ENCODE measurements around the gene APOB.
"Not testable (repeated sequence)": the region's sequence is repeated elsewhere in the genome, so short reads cannot be mapped to it uniquely, and the experiment has no call there.

The APOB gene

GRCh38 chr2:21035282-21035973 lies 8.4 kb downstream of the APOB start:
- Histone ChIP-seq H4K20me1 (no peaks in the 10 kb centered on the region), H3K4me3 (no peak overlapping the region), H3K36me3 (no peaks in the 10 kb centered on the region), H3K4me2 (no peak overlapping the region), H3K9me3 (replicated peaks in 1 of 11) (no peaks in the 10 kb centered on the region), H3K27me3 (no peaks in the 10 kb centered on the region), H3K9ac (no peak overlapping the region), H3K4me1 (no peaks in the 10 kb centered on the region), H3K27ac (no peak overlapping the region)
- no peak for TF ChIP-seq Cebpa-rat (IDR thresholded peaks at IDR 0.05)

DNA sequence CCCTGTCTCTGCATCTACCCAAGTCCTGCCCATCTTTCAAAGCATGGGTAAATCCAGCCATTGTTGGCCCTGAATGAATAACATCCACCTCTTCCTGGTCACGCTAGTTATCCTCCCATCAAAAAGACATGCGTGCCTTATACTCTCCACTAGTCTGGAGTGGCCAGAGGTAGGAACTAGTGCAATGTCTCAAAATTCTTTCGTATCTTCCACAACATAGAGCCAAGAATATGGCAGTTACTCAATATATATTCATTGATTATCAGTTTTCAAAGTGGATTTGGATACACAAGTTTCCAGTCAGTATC lies 8.9 kb downstream of the APOB start:
- Histone ChIP-seq H3K4me3 (no peak overlapping the region), H3K4me1 (no peaks in the 10 kb centered on the region), H4K20me1 (no peaks in the 10 kb centered on the region), H3K27ac (no peak overlapping the region), H3K9me3 (replicated peaks in 1 of 11) (no peaks in the 10 kb centered on the region), H3K4me2 (no peak overlapping the region), H3K36me3 (no peaks in the 10 kb centered on the region), H3K27me3 (no peaks in the 10 kb centered on the region), H3K9ac (no peak overlapping the region)
- no peak for TF ChIP-seq Cebpa-rat (IDR thresholded peaks at IDR 0.05)

DNA sequence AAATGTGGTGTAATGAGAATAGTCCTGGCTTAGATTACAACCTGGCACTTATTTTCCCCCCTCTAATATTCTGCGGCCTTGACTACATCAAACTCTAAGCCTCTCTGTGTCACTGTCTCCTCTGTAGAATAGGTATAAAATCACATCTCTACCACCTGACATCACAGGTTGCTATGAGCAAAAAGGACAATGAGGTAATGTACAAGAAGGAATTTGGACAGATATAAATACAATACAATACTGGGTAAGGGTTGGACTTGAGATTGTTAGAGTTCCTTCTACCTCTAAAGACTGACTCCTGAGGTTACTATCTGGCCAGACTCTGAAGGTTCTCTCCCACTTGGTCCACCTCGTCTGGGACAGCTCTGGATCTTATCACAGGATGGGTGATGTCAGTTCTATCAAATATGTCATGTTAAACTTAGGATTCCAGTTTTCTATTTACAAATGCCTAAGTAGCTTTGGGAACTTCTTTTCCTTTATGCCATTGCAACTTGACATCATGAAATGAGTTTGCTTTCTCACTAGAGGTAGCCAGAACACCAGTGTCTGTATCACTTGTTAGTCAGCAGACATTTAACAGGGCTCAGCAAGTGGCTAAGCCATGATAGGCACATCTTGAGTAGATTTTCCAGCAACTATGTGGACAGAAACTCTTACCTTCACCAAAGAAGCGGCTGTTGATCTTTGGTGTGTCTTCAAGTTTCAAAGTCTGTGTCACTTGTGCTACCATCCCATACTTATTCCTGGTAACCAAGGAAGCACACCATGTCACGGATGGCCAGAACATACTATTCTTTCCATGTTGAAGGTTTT lies 9.5 kb downstream of the APOB start:
- H4K20me1 ChIP-seq = no peaks in the 10 kb centered on the region
- no peaks in the 10 kb centered on the region for H3K36me3 ChIP-seq
- no peak overlapping the region for H3K4me3 ChIP-seq
- no peaks in the 10 kb centered on the region for H3K4me1 ChIP-seq
- TF ChIP-seq Cebpa-rat (IDR thresholded peaks at IDR 0.05) = no peak
- no peaks in the 10 kb centered on the region for H3K27me3 ChIP-seq
- H3K9ac ChIP-seq = no peak overlapping the region
- no peak overlapping the region for H3K27ac ChIP-seq
- H3K4me2 ChIP-seq = no peak overlapping the region
- H3K9me3 ChIP-seq (replicated peaks in 1 of 11) = no peaks in the 10 kb centered on the region

GRCh38 chr2:21033237-21034155 lies 10.4 kb downstream of the APOB start:
- H3K36me3 ChIP-seq = no peaks in the 10 kb centered on the region
- no peak overlapping the region for H3K4me2 ChIP-seq
- H3K27ac ChIP-seq = no peak overlapping the region
- no peaks in the 10 kb centered on the region for H3K4me1 ChIP-seq
- no peak overlapping the region for H3K9ac ChIP-seq
- no peak overlapping the region for H3K4me3 ChIP-seq
- no peaks in the 10 kb centered on the region for H4K20me1 ChIP-seq
- no peak for TF ChIP-seq Cebpa-rat (IDR thresholded peaks at IDR 0.05)
- H3K27me3 ChIP-seq = no peaks in the 10 kb centered on the region
- H3K9me3 ChIP-seq (replicated peaks in 1 of 11) = no peaks in the 10 kb centered on the region

- Histone ChIP-seq H3K4me3 (no peak overlapping the region), H3K4me2 (no peak overlapping the region), H3K27me3 (no peaks in the 10 kb centered on the region), H3K4me1 (no peaks in the 10 kb centered on the region), H3K9ac (no peak overlapping the region), H4K20me1 (no peaks in the 10 kb centered on the region), H3K9me3 (replicated peaks in 1 of 11) (no peaks in the 10 kb centered on the region), H3K27ac (no peak overlapping the region), H3K36me3 (no peaks in the 10 kb centered on the region)
- TF ChIP-seq Cebpa-rat (IDR thresholded peaks at IDR 0.05) = no peak
Observed at GRCh38 chr2:21032338-21033236, 11.3 kb downstream of the APOB start.

DNA sequence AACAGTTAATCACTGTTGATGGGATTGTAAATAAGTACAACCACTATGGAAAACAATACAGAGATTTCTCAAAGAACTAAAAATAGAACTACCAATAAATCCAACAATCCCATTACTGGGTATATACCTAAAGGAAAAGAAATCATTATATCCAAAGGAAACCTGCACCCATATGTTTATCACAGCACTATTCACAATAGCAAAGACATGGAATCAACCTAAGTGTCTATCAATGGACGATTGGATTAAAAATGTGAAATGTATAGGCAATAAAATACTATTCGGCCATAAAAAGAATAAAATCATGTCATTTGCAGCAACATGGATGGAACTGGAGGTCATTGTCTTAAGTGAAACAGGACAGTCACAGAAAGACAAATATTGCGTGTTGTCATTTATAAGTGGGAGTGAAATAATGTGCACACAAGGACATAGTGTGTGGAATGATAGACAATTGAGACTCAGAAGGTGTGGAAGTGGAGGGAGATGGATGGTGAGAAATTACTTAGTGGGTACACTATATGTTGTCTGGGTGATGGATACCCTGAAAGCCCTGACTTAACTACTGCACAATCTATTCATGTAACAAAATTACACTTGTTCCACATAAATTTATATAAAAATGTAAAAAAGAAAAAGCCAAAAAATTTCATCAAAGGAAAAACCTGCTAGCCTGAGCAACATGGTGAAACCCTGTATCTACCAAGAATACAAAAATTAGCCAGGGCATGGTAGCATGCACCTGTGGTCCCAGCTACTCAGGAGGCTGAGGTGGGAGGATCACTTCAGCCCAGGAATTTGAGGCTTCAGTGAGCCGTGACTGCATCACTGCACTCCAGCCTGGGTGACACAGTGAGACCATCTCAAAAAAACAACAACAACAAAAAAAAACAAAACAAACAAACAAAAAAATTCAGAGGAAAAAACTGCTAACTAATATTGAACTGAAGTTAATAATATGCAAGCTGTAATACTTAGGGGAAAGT lies 12.6 kb downstream of the APOB start:
- H3K36me3 ChIP-seq = no peaks in the 10 kb centered on the region
- H3K27ac ChIP-seq = no peak overlapping the region
- no peak overlapping the region for H3K4me3 ChIP-seq
- no peaks in the 10 kb centered on the region for H4K20me1 ChIP-seq
- no peak overlapping the region for H3K4me2 ChIP-seq
- no peaks in the 10 kb centered on the region for H3K9me3 ChIP-seq (replicated peaks in 1 of 11)
- H3K4me1 ChIP-seq = no peaks in the 10 kb centered on the region
- no peaks in the 10 kb centered on the region for H3K27me3 ChIP-seq
- no peak overlapping the region for H3K9ac ChIP-seq
- no peak for TF ChIP-seq Cebpa-rat (IDR thresholded peaks at IDR 0.05)

DNA sequence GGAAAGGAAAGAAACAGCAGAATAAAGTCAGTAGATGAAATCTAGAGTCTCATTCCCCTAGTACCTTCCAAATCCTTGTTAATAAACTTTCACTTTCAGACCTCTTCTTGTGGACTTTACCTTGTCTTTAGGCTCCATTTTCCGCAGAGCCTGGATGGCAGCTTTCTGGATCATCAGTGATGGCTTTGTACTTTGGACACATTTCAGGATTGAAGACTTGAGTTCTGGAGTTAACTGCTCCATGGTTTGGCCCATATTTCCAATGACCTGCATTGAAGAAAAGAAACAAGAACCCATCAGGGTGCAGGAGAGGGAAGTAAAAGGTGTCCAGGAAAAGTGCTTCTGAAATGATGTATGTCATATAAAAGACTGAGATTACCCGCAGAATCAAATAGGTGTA lies 14.4 kb downstream of the APOB start:
- TF ChIP-seq Cebpa-rat (IDR thresholded peaks at IDR 0.05) = no peak
- no peak overlapping the region for H3K27ac ChIP-seq
- H3K36me3 ChIP-seq = no peaks in the 10 kb centered on the region
- no peaks in the 10 kb centered on the region for H3K27me3 ChIP-seq
- H3K4me2 ChIP-seq = no peak overlapping the region
- no peaks in the 10 kb centered on the region for H3K9me3 ChIP-seq (replicated peaks in 1 of 11)
- no peaks in the 10 kb centered on the region for H4K20me1 ChIP-seq
- peaks cover 0 to 6% (median 5%) of the 10 kb centered on the region in 10 experiments; a peak in 8 of 20 replicates for H3K4me1 ChIP-seq
- no peak overlapping the region for H3K9ac ChIP-seq
- H3K4me3 ChIP-seq = no peak overlapping the region

- H3K9ac ChIP-seq; H3K9me3 ChIP-seq (replicated peaks in 1 of 11); H4K20me1 ChIP-seq; H3K4me2 ChIP-seq; H3K36me3 ChIP-seq; H3K4me3 ChIP-seq; H3K27me3 ChIP-seq; H3K27ac ChIP-seq: not testable (repeated sequence)
- H3K4me1 ChIP-seq = peaks cover 0 to 10% (median 8%) of the 10 kb centered on the region in 10 experiments; a peak in 8 of 20 replicates
Observed at GRCh38 chr2:21028951-21029350, 14.9 kb downstream of the APOB start.

Data from BLaER1 treated with 17β-estradiol and CSF1 and Interleukin-3, amounts not matched to agents 10 nM and 100 nM (cell line).